Mucosa of descending colon (tissue), 3 donors: ENCODE results near the gene CAPG. TPM values are rescaled to one million over a fixed set of nuclear protein-coding genes. Genes with fewer than 3 reads are reported as not detected.
"Not testable (repeated sequence)": the region's sequence is repeated elsewhere in the genome, so short reads cannot be mapped to it uniquely, and the experiment has no call there.

Experiments
- ATAC-seq: fragments of 200-7000 bp; cut with Tn5 transposase; one replicate; pipeline ENCODE4 v1.9.1; 2020; ENCODE audit warnings: mild to moderate bottlenecking, moderate library complexity
- DNase-seq, 3 donors: peaks; one replicate each; pipeline ENCODE4 v3.0.0-alpha.2; 2020
- H3K36me3 ChIP-seq: fragments of 200-600 bp; one replicate; pipeline ENCODE4 v1.8.0; 2021; ENCODE audit warnings: low read depth, mild to moderate bottlenecking
- H3K4me1 ChIP-seq: fragments of 200-600 bp; one replicate; pipeline ENCODE4 v1.8.0; 2021; ENCODE audit warnings: low read depth, mild to moderate bottlenecking
- H3K4me3 ChIP-seq: fragments of 200-600 bp; one replicate; pipeline ENCODE4 v1.8.0; 2021; ENCODE audit warnings: mild to moderate bottlenecking
- H3K9me3 ChIP-seq: fragments of 200-600 bp; one replicate; pipeline ENCODE4 v1.8.0; 2021; ENCODE audit warnings: mild to moderate bottlenecking
- intact Hi-C, 2 donors: fragments of 100-400 bp; cut with DNase I in 1 of 2; cut with micrococcal nuclease in 1 of 2; formaldehyde crosslinking; loops; one replicate each; pipeline versions ENCODE4 v1.11.0 to v1.11.1; 2022; cut with DNase I, micrococcal nuclease
- total RNA-seq, 3 donors: library from RNA; stranded (reverse); fragmentation: NEBNext Ultra II Directional in 2 of 3; extraction: Animal tissue kit (Norgen Biotek cat#: 25700) in 2 of 3; gene quantifications; one replicate each; pipeline versions ENCODE4 v1.2.1 to v1.2.4, GENCODE V29; 2021 to 2023
- TF ChIP-seq, protein P1 (sequence below): fragments of 200-600 bp; IDR thresholded peaks from one replicate; pipeline ENCODE4 v1.8.0; 2022; ENCODE audit warnings: antibody characterized with exemption, mild to moderate bottlenecking
- donor health status: DM: no; HTN: no; CAD: no; lungs with moderate emphysema.
- donor health status: DM: no; HTN: no; CAD: no.
- donor health status: DM: no; HTN: yes; CAD: no.

The CAPG gene
- total RNA-seq, 3 donors from 2014 or later = 46.3 to 103 (median 71.2) TPM

DNA sequence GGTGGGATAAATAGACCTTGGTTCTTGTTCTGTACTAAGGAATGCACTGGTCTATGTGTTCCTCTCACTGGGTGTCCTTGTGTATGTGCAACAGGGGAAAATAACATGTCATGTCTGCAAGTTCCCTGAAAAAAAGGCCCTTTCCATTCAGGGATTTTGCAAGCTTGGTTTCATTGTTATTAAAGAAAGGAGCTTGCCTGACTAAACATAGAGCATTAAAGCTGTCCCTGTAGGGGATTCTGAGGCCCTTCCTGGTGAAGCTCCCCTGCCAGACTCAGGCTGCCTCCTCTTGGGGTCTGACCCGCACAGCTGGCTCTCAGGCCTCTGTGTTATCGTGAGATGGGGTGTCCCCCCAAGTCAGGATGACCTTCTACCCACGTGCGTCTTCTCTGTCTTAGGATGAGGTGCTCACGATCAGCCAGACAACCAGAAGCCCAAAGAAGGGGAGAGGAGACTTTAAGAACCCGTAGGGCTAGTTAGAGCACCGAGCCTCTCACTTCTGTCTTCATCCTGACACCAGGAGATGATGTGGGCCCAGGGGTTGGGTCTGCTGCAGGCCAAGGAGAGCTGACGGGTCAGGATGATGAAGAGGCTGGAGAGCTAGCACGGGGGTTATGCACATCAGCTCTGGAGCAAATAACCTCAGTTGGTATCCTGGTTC lies 21.2 kb downstream of the CAPG start:
- Histone ChIP-seq H3K9me3 (no peaks in the 10 kb centered on the region), H3K36me3 (no peaks in the 10 kb centered on the region), H3K4me3 (no peak overlapping the region), H3K4me1 (peaks cover 6% of the 10 kb centered on the region)
- DNase-seq (no peak), ATAC-seq (no peak)
- intact Hi-C loops = no loop called here
- TF ChIP-seq, protein P1, sequence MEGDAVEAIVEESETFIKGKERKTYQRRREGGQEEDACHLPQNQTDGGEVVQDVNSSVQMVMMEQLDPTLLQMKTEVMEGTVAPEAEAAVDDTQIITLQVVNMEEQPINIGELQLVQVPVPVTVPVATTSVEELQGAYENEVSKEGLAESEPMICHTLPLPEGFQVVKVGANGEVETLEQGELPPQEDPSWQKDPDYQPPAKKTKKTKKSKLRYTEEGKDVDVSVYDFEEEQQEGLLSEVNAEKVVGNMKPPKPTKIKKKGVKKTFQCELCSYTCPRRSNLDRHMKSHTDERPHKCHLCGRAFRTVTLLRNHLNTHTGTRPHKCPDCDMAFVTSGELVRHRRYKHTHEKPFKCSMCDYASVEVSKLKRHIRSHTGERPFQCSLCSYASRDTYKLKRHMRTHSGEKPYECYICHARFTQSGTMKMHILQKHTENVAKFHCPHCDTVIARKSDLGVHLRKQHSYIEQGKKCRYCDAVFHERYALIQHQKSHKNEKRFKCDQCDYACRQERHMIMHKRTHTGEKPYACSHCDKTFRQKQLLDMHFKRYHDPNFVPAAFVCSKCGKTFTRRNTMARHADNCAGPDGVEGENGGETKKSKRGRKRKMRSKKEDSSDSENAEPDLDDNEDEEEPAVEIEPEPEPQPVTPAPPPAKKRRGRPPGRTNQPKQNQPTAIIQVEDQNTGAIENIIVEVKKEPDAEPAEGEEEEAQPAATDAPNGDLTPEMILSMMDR = no peak

DNA sequence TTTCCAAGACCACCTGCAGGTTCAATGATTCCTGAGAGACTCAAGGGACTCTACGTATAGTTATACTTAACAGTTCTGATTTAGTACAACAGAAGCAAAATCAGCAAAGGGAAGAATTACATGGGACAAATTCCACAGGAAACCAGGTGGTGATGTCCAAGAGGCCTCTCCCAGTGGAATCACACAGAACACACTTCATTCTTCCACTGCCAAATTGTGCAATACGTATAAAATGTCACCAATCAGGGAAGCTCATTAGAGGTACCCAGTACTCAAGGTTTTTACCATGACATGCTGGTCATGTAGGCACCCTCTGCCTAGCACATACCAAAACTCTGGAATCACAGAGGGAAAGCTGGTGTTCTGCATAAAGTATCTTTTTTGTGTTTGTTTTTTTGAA lies 22.4 kb downstream of the CAPG start:
- Histone ChIP-seq H3K9me3 (no peaks in the 10 kb centered on the region), H3K4me1 (peaks cover 5% of the 10 kb centered on the region), H3K36me3 (no peaks in the 10 kb centered on the region), H3K4me3 (no peak overlapping the region)
- intact Hi-C loops = no loop called here
- DNase-seq (no peak), ATAC-seq (no peak)
- TF ChIP-seq, protein P1 = no peak

DNA sequence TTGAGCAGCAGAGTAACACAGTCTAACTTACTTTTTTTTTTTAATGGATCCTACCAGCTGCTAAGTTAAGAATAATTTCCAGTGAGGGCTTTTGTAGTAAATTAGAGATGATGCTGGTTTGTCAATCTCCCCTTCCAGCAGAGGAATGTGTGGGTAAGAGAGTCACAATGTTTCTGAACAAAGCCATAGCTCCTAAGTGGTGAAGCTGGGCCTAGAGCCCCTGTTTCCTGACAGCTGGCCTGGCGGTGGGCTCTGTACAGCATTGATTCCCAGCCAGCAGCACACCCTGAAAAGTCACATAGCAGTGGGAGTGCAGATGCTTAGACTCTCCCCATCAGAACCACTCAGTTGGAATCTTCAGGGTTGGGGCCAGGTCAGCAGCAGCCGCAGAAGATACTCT lies 24.4 kb downstream of the CAPG start:
- Histone ChIP-seq H3K9me3 (no peaks in the 10 kb centered on the region), H3K4me3 (no peak overlapping the region), H3K4me1 (no peaks in the 10 kb centered on the region), H3K36me3 (no peaks in the 10 kb centered on the region)
- ATAC-seq (no peak), DNase-seq (no peak)
- intact Hi-C loops = no loop called here
- TF ChIP-seq, protein P1 = no peak

DNA sequence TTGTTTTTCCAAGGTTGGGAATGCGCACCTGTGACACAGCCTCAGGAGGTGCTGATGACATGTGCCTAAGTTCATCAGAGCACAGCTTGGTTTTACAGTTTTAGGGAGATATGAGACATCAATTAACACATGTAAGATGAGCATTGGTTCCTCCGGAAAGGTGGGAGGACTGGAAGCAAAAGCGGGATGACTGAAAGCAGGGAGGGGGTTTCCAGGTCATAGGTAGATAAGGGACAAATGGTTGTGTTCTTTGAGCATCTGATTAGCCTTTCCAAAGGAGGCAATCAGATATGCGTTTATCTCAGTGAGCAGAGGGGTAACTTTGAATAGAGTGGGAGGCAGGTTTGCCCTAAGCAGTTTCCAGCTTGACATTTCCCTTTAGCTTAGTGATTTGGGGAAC lies 26.3 kb downstream of the CAPG start:
- no peak for ATAC-seq
- peaks cover 6% of the 10 kb centered on the region for H3K9me3 ChIP-seq
- no peak overlapping the region for H3K4me3 ChIP-seq
- H3K36me3 ChIP-seq = no peaks in the 10 kb centered on the region
- intact Hi-C loops = no loop called here
- H3K4me1 ChIP-seq = no peaks in the 10 kb centered on the region
- DNase-seq = no peak
- TF ChIP-seq, protein P1 = no peak

DNA sequence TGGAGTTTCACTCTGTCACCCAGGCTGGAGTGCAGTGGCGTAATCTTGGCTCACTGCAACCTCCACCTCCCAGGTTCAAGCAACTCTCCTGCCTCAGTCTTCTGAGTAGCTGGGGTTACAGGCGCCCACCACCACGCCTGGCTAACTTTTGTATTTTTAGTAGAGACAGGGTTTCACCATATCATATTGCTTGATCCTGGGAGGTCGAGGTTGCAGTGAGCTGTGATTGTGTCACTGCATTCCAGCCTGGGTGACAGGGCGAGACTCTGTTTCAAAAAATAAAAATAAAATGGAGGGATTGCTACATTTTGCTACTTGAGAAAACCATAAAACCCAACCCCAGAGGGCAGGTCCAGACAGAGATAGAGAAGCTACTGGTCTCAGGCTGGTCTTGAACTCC lies 27.0 kb downstream of the CAPG start:
- DNase-seq, H3K4me1 ChIP-seq, intact Hi-C loops, H3K9me3 ChIP-seq, H3K4me3 ChIP-seq, H3K36me3 ChIP-seq, ATAC-seq: not testable (repeated sequence)

DNA sequence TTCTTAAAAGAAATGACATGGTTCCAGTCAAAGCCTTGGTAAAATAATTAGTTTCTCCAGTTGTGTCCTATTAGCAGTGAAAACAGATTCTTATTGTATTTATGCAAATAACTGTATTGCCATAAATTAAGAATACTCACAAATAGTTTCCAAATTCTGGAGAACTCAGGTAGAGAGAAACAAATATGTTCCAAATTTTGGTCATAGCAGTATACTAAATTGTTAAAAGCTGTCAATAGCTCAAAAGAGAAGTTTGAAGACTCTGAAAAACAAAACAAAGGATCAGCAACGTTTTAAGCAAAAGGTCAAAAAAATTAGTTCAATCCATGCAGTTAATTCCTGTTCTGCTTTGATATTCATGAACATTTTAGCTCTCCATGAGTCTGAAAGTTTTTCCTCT lies 30.1 kb downstream of the CAPG start:
- H3K4me3 ChIP-seq = no peak overlapping the region

More for the DNA sequence above, 30.1 kb downstream of the CAPG start:
- H3K36me3 ChIP-seq = no peaks in the 10 kb centered on the region
- H3K9me3 ChIP-seq = peaks cover 6% of the 10 kb centered on the region
- no peaks in the 10 kb centered on the region for H3K4me1 ChIP-seq
- intact Hi-C loops = no loop called here
- ATAC-seq = no peak
- TF ChIP-seq, protein P1 = no peak
- no peak for DNase-seq
